GM15510 (cell line): Measurements from ENCODE around the gene MDK.

Experiments
- POLR2A ChIP-seq: IDR thresholded peaks from 3 replicates; pipeline ENCODE4 v1.6.1; 2011; ENCODE audit warnings: borderline replicate concordance; ENCODE audit not compliant: insufficient read length; ENCODE audit errors: extremely low read depth

Gene MDK

DNA sequence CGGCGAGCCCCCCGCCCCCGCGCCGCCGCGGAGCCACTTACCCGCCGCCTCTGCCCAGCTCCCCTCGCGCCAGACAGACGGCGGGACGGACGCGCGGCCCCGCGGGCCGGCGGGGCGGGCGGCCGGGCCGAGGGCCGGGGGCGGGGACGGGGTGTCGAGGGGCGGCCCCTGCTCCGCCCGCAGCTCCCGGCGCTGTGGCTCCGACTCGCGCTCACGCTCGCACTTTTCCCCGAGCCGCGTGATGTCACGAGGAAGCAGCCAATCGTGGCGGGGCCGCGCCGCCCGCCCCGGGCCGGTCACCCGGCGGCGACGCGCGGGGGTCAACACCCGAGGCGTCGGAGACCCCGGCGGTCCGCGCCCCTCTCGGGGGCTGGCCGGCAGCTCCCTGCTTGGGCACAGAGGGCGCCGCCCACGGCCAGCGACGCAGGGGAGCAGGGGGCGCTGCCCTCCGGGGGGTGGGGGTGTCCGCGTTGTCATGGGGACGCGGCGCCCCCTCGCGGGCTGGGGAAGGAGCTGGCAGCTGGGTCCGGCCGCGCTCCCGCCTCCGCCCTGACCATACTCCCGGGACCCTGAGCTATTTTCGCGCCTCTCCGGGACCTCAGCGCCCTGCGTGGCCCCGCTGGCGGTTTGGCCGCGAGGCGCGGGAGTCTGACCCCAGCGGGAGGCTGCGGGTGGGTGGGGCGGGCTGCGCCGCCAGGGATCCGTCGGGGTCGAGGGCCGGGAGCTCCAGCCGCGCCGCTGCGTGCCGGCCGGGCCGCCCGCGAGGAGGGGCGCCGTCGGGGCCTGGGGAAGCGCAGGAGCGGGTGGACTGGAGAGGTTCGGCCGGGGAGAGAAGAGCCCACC is 10.3 kb downstream of the MDK start, which contains the start of gene CHRM4:
CHRM4 (minus strand) TSS at position 199 of the 843 bp plus-strand sequence. CDS start 5,219 bp downstream, outside the sequence.
- TF ChIP-seq POLR2A, result no peak

DNA sequence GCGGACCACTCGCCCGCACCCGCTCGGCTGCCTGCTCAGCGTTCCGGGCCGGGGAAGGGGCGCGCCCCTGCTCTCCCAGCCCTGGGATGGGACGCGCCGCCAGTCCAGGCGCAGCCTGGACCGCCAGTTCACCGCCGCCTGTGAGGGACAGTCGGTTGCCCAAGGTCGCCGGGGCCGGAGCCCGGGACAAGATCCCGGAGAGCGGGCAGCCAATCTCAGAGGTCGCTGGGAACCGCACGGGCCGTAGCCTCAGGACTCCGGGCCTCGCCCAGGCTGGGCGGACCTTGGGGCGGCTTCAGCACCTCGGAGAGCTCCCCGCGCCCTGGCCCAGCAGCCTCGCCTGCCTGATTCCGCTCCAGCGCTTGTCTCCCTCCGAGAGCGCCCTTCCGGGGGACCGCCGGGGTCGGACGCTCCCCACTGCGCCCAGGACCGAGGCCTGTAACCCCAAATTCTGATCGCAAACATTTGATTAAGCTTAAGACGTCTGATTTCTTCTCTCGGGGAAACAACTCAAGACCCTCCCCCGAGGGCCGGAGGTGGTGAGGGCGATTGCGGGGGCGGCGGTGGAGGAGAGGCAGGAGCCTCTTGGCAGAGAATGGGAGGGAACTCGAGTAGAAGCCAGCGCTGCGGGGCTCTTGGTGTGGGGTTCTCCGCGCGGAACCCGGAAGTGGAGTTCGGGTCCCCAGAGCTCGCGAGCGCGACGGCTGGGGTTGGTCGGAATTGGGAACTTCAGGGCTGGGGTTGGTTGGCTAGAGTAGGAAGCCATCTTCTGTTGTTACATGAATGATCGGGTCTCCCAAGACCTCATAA is 11.2 kb downstream of the MDK start:
- no peak for TF ChIP-seq POLR2A

DNA sequence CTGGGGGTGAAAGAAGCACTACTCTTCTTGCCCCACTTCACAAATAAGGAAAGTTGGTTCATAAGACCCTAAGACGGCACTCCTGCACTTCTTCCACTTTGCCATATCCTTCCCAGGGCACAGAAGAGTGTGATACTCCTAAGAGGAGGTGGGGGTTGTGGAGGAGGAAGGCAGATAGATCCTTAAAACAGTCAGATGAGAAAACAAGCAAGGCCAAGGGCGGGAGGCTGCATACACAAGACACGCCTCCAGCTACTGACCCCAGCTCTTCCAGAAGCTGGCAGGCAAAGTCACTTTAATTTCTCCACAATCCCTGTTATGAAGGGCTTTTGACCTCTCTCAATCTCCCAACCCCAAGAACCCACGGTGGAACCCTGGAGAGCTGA is 11.8 kb downstream of the MDK start:
- no peak for TF ChIP-seq POLR2A

DNA sequence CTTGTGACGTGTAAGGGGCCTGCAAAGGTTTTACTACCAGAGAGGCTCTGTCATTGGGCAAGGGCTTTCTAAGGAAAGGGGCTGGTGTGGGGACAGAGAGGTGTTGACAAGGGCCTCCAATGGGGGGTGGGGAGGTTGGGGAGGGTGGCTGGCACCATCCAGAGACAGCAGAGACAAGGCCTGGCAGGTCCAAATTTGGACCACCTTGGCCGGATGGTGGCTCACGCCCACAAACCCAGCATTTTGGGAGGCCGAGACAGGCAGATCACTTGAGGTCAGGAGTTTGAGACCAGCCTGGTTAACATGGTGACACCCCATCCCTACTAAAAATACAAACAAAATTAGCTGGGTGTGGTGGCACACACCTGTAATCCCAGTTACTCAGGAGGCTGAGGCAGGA is 12.3 kb downstream of the MDK start:
- TF ChIP-seq POLR2A, result no peak

DNA sequence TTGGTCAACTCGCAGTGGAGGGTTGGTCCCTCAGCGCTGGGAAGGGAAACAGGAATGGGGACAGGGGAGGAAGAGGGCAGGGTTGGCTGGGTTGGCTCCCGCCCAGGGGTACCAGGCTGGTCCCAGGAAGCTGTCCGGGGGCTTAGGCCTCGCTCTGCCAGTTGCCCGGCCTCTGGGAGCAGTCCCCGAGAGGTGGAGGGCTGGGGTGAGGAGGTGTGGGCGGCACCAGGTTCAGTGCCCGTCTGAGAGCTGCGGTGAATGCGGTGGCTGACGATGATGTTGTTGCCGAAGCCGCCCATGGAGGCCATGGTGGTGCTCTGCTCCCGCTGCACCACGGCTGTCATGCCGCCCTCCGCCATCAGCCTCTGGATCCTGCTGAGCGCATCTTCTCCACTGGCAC is 16.1 kb downstream of the MDK start:
- TF ChIP-seq POLR2A, result no peak

DNA sequence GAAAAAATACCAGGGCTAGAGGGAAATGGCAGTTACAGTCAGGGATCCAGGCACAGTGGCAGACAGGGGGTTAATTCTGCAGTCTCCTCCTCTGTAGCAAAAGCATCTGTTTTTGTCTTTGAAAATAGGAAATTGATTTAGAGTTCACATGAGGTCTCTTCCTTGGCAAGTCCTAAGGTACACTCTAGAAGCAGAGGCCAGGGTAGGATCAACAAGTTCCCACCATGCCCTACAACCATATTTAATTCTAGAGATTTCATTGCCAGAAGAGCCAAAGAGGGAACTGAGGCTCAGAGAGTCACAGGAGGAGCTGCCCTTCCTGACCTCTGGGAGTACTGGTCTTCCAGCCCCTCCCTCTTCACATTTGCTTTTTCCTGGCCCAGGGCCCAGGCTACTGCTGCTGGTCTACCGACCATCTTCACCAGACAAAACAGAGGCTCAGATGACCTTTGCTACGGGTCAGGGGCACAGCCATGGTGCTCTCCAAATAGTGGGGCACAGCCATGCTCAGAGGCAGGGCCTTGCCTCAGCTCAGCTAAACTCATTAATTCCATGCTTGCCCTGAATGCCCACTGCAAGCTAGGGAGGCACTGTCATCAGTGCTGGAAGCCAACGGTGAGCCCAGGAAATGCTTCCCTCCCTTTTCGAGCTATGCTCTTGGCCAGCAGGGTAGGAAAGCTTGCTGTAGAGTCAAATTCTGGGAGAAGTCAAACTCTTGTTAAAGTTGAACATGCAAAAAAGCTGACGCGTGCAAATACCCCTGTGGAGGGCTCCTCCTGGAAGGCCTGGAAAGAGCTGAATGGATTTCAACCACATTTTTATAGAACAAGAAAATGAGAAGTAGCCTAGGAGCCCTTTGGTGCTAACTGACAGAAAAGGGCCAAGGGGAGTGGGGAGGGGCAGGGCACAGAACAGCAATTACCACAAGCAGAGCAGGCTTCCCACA is 21.8 kb downstream of the MDK start:
- no peak for TF ChIP-seq POLR2A

DNA sequence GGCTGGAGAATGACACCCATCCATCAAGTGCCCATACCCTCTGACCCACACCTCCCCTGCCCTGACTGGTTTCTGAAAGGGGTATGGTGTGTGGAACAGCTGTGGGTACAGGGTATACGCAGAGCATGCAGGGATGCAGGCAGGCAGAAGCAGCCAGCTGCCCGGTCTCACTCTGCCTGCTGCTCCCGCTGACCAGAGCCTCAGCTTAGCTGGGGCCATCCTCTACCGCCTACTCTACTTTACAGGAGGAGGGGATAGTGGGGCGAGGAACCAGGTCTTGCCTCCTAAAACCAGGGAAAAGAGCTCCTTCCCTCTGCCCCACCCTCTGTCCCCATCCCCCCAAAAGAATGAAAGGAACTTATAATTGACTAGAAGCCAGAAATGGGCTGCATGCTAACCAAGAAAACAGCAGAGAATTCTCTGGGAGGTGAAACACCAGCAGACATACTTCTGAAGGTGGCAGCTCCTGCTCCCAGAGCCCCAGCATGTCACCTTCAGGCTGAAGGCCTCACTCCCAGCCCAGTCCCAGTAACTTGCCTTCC is 23.1 kb downstream of the MDK start:
- no peak for TF ChIP-seq POLR2A

DNA sequence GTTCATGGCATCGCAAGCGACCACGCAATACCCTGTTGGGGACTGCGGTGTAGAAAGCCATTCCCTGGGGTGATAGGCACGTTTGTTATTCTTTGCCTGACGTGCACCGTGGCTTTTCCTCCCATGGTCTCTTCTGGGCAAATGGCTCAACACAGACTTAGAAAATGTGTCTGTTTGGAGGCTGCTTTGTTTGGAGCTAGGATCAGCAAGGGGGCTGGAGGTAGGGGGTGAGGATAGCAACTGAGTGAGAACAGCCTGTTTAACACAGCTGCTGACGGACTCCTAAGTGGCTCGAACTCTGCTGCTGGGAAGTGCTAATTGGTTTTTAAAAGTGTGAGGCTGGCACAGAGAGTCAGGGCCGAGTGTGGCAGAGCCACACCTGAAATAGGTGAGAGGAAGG is 26.2 kb downstream of the MDK start:
- no peak for TF ChIP-seq POLR2A

DNA sequence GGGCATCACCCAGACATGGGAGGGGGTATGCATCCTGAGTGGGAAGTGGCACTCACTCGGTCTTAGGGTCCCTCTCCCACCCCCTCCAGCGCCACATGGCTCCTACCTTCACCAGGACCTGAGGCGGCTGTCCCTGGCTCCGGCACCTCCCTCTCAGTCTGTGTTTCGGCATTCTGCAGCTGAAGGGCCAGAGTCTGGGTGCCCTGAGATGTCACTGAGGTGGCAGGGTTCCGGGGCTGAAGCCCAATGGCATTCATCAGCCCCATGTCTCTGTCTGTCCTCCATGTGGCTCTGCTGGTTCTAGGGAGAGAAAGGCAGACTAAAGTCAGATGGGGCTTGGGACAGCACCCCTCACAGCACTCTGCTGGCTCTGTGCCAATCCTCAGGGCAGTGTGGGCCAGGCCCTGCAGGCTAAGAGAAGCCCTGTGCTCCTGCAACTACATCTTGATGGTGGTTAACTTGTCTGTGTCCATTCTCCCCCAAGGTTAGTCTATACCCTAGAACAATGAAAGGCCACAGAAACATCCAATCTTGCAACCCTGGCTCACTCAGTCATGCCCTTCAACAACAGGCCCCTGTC is 27.0 kb downstream of the MDK start:
- no peak for TF ChIP-seq POLR2A

DNA sequence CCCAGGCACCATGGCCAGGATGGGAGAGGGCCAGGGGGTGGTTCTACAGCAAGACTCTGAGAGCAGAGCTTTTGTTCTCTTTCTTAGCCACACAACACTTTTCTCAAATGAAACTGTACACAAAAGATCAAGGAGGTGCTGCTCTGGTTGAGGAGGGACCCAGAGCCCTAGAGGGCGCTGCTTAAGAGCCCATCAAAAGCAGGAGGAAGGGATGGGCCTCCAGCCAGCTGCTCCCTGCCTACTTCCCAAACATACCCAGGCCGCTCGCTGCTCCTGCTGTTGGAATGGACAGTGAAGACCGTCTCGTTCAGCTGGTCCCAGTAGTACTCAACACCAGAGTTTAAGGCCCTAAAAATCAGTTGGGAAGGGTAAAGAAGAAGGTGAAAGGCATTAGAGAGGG is 28.6 kb downstream of the MDK start:
- TF ChIP-seq POLR2A, result no peak

DNA sequence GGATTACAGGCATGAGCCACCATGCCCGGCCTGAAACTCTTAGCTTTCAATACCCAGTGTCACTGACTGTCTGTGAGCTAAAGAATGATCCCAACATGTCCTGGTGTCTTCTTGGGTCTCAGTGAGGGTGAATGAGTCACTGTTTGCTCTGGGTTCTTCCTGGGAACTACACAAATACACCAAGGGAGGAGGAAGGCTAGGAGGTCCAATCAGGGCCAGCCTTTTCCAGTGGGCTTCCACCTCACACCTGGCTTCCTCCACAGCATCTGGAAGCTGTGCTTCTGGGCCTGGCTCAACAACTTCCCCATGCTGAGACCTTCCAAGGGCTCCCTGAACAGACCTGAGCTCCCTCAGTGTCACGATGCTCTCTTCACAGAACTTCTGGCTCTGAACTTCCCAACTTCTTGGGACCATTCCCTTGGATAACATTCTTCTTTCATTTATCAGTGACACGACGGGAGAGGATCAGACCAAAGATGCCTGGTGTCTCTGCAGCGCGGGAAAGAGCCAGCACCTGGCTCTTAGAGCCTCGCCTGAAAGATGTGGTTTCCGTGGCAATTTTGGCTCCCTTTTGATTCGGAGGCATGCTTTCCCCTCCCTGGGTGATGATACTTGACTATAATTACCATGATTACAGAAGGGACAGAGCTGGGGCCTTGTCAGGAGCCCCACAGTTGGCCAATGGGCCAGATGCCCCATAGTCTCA is 32.4 kb downstream of the MDK start:
- no peak for TF ChIP-seq POLR2A

DNA sequence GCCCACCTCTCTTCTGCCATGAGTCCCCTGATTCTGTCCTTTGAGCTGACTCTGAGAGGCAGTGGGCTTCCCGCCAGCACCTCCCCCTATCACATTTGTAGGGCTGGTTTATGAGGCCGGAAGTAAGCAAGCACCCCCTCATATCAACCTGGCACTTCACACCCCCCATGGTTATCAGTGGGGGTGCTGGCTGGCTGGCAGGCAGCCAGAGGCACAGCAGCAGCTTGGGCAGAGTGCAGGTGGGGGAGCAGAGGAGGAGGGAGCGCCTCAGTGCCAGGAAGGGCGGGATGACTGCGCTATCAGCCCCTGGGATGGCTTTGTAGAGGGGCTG is 33.0 kb downstream of the MDK start:
- no peak for TF ChIP-seq POLR2A

DNA sequence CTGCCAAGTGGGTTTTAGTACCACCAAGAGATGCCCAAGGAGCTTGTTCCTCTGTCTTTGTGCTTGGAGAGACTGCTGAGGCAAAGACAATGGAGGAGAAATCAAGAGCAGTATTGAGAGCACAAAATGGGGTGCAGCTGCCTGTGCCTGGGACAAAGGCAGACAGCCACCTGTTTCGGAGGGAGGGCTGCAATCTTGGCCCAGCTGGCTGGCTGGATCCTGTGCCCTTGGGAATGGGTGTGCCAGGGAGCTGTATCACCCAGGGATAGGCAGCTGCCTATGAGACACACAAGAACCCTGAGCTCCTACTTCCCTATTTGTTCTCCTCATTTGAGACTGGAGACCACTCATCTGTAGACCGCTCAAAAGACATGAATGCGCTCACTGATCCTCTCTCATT is 33.4 kb downstream of the MDK start:
- TF ChIP-seq POLR2A, result no peak

DNA sequence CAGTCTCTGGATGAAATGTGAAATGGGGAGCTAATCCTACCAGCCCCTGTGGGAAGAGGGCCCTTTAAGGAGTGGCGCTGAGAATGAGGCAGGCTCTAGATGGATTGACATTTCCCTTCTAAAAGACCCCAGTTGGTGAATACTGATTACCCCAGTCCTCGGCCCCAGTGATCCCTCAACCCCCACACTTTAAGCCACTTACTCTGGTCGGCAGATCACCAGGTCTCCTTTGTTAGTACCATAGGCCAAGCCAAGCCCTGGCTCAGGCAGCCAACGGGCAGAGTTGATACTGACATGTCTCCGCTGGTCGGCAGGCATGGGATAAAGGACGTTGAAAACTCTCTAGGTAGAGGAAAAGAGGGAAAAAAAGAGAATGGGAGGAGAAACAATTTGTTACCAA is 36.2 kb downstream of the MDK start:
- no peak for TF ChIP-seq POLR2A

DNA sequence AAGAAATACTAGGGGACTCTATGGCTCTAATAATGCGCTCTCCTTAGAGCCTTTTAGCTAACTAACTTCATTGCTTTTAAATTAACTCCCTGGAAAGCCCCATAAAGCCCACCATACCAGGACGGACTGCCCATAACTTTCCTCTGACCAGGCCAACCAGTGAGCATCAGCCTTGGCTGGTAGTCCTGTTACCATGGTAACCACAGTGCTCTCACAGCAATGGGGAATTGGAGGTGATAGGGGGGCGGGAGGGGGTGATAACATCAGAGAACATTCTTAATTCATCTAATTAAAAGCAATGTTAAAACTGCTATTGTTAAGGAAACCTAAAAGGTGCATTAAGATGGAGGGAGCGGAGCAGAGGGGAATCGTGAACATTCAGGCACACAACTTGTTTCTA is 37.3 kb downstream of the MDK start:
- TF ChIP-seq POLR2A, result no peak

DNA sequence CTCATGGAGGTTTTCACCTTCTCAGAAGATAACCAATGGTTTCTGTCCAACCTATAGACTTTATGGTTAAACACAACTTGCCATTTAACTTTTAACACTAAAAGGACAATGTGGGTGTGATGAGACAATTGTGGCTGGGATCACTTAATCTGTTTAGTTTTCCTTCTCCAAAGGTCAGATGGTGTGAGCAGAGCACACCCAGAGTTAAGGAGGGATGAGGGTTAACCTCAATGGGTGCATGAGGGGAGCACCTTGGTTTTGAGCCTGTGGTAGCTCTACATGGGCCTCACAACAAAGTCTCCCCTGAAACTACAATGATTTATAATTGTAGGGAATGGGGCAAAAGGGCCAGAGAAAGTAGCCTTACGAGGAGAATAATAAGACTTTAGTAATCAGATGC is 39.0 kb downstream of the MDK start:
- no peak for TF ChIP-seq POLR2A
